HCT116 (cell line): Measurements from ENCODE around the gene SYT7. TPM values are rescaled to one million over a fixed set of nuclear protein-coding genes. Genes with fewer than 3 reads are reported as not detected.

Experiments
- ATAC-seq: fragments of 200-7000 bp; cut with Tn5 transposase; 2 replicates; pipeline ENCODE4 v1.9.1; 2020; ENCODE audit warnings: mild to moderate bottlenecking, moderate library complexity
- BruUV-seq: library from RNA; stranded (reverse); fragments of 400-500 nt; replicated peaks from 2 replicates; lab custom pipeline; 2021; lab: Mats Ljungman, UMichigan
- CTCF ChIA-PET: fragments of 300-600 bp; sonication (Branson Sonifier 250); formaldehyde crosslinking; loops from one replicate; lab custom pipeline; 2021; ENCODE audit warnings: antibody characterized with exemption; lab: Charles Lee
- POLR2A ChIA-PET: fragments of 300-600, 350-600 bp; sonication (Branson Sonifier 250); formaldehyde crosslinking; loops from one replicate; lab custom pipeline; 2021; ENCODE audit warnings: antibody characterized with exemption; lab: Charles Lee
- RAD21 ChIA-PET, 2 experiments: fragments of 300-600 bp; sonication (Branson Sonifier 250); formaldehyde crosslinking; loops; one replicate each; lab custom pipeline; 2023; ENCODE audit warnings: low total read pairs in 2 of 2; ENCODE audit not compliant: uncharacterized antibody in 2 of 2, unreplicated experiment in 2 of 2, low non-redundant PET in 1 of 2; lab: Charles Lee
- DNase-seq: peaks from one replicate; pipeline ENCODE4 v3.0.0-alpha.2; 2010; ENCODE audit warnings: low read depth, low spot score
- H2AFZ ChIP-seq: fragments of 200-600 bp; shearing (Covaris generic), sonication (generic); 2 replicates; pipeline ENCODE4 v1.6.1; 2017; ENCODE audit warnings: low read depth, mixed run types, mixed read lengths, antibody characterized with exemption, low read length; ENCODE audit not compliant: poor library complexity, severe bottlenecking
- H3K27ac ChIP-seq: 2 replicates; pipeline ENCODE4 v1.5.1; 2012; ENCODE audit warnings: low read depth, low read length
- H3K27me3 ChIP-seq: fragments of 200-600 bp; sonication (generic); 2 replicates; pipeline ENCODE4 v1.6.1; 2016; ENCODE audit warnings: mixed run types, low read length, mixed read lengths; ENCODE audit not compliant: insufficient read depth
- H3K36me3 ChIP-seq, 2 experiments: fragments of 200-500 bp in 1 of 2; fragments of 200-600 bp in 1 of 2; sonication (Bioruptor generic) in 1 of 2; sonication (generic) in 1 of 2; 2 replicates each; pipeline versions ENCODE4 v1.5.1 to v1.6.1; 2014 to 2016; ENCODE audit warnings: low read length in 2 of 2, inconsistent platforms in 1 of 2, mixed read lengths in 1 of 2, mixed run types in 1 of 2; ENCODE audit not compliant: insufficient read depth in 2 of 2, control insufficient read depth in 1 of 2
- H3K4me1 ChIP-seq, 2 experiments: fragments of 200-600 bp in 1 of 2; sonication (generic) in 1 of 2; 2 replicates each; pipeline versions ENCODE4 v1.5.1 to v1.6.1; 2012 to 2017; ENCODE audit warnings: low read length in 2 of 2, inconsistent platforms in 1 of 2, mild to moderate bottlenecking in 1 of 2, mixed read lengths in 1 of 2, mixed run types in 1 of 2, moderate library complexity in 1 of 2; ENCODE audit not compliant: insufficient read depth in 2 of 2, control insufficient read depth in 1 of 2
- H3K4me2 ChIP-seq: fragments of 200-600 bp; sonication (generic); 2 replicates; pipeline ENCODE4 v1.6.1; 2017; ENCODE audit warnings: mixed run types, low read length, mixed read lengths
- H3K4me3 ChIP-seq, 2 experiments: fragments of 200-600 bp in 1 of 2; sonication (generic) in 1 of 2; replicated peaks in 1 of 2; 2 replicates each; pipeline ENCODE4 v1.5.1; 2011 to 2016; ENCODE audit warnings: low read length in 2 of 2, control low read depth in 1 of 2, low read depth in 1 of 2, mild to moderate bottlenecking in 1 of 2, mixed read lengths in 1 of 2, mixed run types in 1 of 2
- H3K79me2 ChIP-seq: fragments of 200-600 bp; sonication (generic); 2 replicates; pipeline ENCODE4 v1.6.1; 2017; ENCODE audit warnings: mild to moderate bottlenecking, mixed run types, low read length, moderate library complexity, mixed read lengths; ENCODE audit not compliant: insufficient read depth
- H3K9ac ChIP-seq: fragments of 200-600 bp; sonication (generic); 2 replicates; pipeline ENCODE4 v1.6.1; 2016; ENCODE audit warnings: low read length, mixed read lengths
- H3K9me2 ChIP-seq: fragments of 200-600 bp; sonication (generic), shearing (Covaris generic); 2 replicates; pipeline ENCODE4 v1.6.1; 2017; ENCODE audit warnings: mixed run types, mild to moderate bottlenecking, moderate library complexity; ENCODE audit not compliant: insufficient read depth
- H3K9me3 ChIP-seq, 2 experiments: fragments of 200-500 bp in 1 of 2; fragments of 200-600 bp in 1 of 2; sonication (Bioruptor generic) in 1 of 2; sonication (generic) in 1 of 2; 2 replicates each; pipeline ENCODE4 v1.6.1; 2014 to 2017; ENCODE audit warnings: low read length in 2 of 2, mixed read lengths in 2 of 2, inconsistent platforms in 1 of 2, low read depth in 1 of 2, mild to moderate bottlenecking in 1 of 2, mixed run types in 1 of 2, moderate library complexity in 1 of 2; ENCODE audit not compliant: control insufficient read depth in 1 of 2, insufficient read depth in 1 of 2
- H4K20me1 ChIP-seq: fragments of 200-600 bp; sonication (generic), shearing (Covaris generic); 2 replicates; pipeline ENCODE4 v1.6.1; 2017; ENCODE audit warnings: mixed run types, mild to moderate bottlenecking, moderate library complexity; ENCODE audit not compliant: insufficient read depth
- CEBPB ChIP-seq: IDR thresholded peaks from 2 replicates; pipeline ENCODE4 v1.6.1; 2012; ENCODE audit warnings: low read depth
- EGR1 ChIP-seq: IDR thresholded peaks from 2 replicates; pipeline ENCODE4 v1.6.1; 2012; ENCODE audit warnings: low read depth
- EZH2phosphoT487 ChIP-seq: fragments of 200-600 bp; IDR thresholded peaks from 2 replicates; pipeline ENCODE4 v1.6.1; 2018; ENCODE audit warnings: antibody characterized with exemption, borderline replicate concordance
- FOSL1 ChIP-seq: IDR thresholded peaks from 2 replicates; pipeline ENCODE4 v1.6.1; 2012; ENCODE audit warnings: low read depth
- POLR2A ChIP-seq: IDR thresholded peaks from 2 replicates; pipeline ENCODE4 v1.7.0; 2011; ENCODE audit warnings: borderline replicate concordance; ENCODE audit not compliant: insufficient read depth, insufficient read length; ENCODE audit errors: extremely low read depth
- POLR2AphosphoS5 ChIP-seq: IDR thresholded peaks from 2 replicates; pipeline ENCODE4 v1.6.1; 2011; ENCODE audit warnings: mild to moderate bottlenecking, low read depth, low read length, moderate library complexity
- RAD21 ChIP-seq: IDR thresholded peaks from 2 replicates; pipeline ENCODE4 v1.6.1; 2012; ENCODE audit warnings: low read depth, mild to moderate bottlenecking
- SIN3A ChIP-seq: IDR thresholded peaks from 2 replicates; pipeline ENCODE4 v1.6.1; 2012; ENCODE audit warnings: low read depth
- SP1 ChIP-seq: IDR thresholded peaks from 2 replicates; pipeline ENCODE4 v1.6.1; 2012; ENCODE audit warnings: low read depth
- SRF ChIP-seq: IDR thresholded peaks from 2 replicates; pipeline ENCODE4 v1.6.1; 2012; ENCODE audit warnings: low read depth
- ZFX ChIP-seq: fragments of 450-650 bp; IDR thresholded peaks from 2 replicates; pipeline ENCODE4 v1.6.1; 2017
- intact Hi-C: fragments of 100-400 bp; cut with micrococcal nuclease; formaldehyde crosslinking; loops from 2 replicates; pipeline ENCODE4 v1.10.0; 2022
- total RNA-seq: library from RNA; stranded (reverse); gene quantifications from one replicate; pipeline ENCODE4 v1.2.1, GENCODE V29; 2021; ENCODE audit not compliant: unreplicated experiment
- TF ChIP-seq, protein P1 (sequence below): IDR thresholded peaks from 2 replicates; pipeline ENCODE4 v1.6.1; 2012; ENCODE audit warnings: low read depth
- TF ChIP-seq, protein P2 (sequence below): IDR thresholded peaks from 2 replicates; pipeline ENCODE4 v1.6.1; 2011; ENCODE audit warnings: mild to moderate bottlenecking, low read length, moderate library complexity; ENCODE audit not compliant: insufficient replicate concordance; ENCODE audit errors: extremely low read depth
- TF ChIP-seq, protein P3 (sequence below): IDR thresholded peaks from 2 replicates; pipeline ENCODE4 v1.6.1; 2012

Gene SYT7
- total RNA-seq, 1 experiment from 2014 or later = 27.4 TPM

DNA sequence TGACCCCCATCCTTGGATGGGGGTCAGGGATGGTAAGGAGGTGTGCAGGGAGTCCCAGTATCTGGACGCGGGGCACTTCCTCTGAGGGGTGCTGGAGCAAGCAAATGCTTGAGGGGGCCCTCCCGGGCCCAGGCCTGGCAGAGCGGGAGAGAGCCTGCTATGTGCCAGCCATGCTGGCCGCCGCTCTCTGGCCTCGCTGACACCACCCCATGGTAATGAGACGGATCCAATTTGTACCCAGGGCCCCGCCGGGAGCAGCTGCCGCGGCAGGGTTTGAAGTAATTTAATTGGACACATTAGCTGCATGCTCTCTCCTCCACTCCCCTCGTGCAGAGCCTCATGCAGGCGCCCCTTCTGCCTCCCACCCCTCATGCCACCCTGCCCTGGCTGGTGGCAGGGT lies 6.3 kb downstream of the SYT7 start:
- intact Hi-C loops = no loop called here
- Histone ChIP-seq H2AFZ (no peak overlapping the region), H3K36me3 (no peaks in the 10 kb centered on the region), H3K4me2 (no peak overlapping the region), H3K79me2 (peaks cover 20% of the 10 kb centered on the region; the same call in 1 of the 2 replicates), H3K9me2 (no peaks in the 10 kb centered on the region), H3K27me3 (no peaks in the 10 kb centered on the region), H4K20me1 (no peaks in the 10 kb centered on the region), H3K4me1 (peaks cover 9 to 10% of the 10 kb centered on the region in 2 experiments; a peak in 3 of 4 replicates), H3K9ac (no peak overlapping the region), H3K27ac (no peak overlapping the region), H3K9me3 (no peaks in the 10 kb centered on the region), H3K4me3 (no peak overlapping the region)
- RAD21 ChIA-PET = no interaction called here
- no TSS peak for BruUV-seq
- CTCF ChIA-PET = interaction anchor here (0.9 to 1.1 kb wide), 2 partner anchors 43 to 130 kb away, joined by 3 read pairs; no protein-coding TSS in a partner anchor
- POLR2A ChIA-PET = no interaction called here
- TF ChIP-seq EGR1 (no peak), RAD21 (no peak), ZFX (no peak), SP1 (no peak), SRF (no peak), CEBPB (no peak), POLR2A (no peak), POLR2AphosphoS5 (no peak), EZH2phosphoT487 (no peak), FOSL1 (no peak), SIN3A (no peak)
- TF ChIP-seq, protein P1, sequence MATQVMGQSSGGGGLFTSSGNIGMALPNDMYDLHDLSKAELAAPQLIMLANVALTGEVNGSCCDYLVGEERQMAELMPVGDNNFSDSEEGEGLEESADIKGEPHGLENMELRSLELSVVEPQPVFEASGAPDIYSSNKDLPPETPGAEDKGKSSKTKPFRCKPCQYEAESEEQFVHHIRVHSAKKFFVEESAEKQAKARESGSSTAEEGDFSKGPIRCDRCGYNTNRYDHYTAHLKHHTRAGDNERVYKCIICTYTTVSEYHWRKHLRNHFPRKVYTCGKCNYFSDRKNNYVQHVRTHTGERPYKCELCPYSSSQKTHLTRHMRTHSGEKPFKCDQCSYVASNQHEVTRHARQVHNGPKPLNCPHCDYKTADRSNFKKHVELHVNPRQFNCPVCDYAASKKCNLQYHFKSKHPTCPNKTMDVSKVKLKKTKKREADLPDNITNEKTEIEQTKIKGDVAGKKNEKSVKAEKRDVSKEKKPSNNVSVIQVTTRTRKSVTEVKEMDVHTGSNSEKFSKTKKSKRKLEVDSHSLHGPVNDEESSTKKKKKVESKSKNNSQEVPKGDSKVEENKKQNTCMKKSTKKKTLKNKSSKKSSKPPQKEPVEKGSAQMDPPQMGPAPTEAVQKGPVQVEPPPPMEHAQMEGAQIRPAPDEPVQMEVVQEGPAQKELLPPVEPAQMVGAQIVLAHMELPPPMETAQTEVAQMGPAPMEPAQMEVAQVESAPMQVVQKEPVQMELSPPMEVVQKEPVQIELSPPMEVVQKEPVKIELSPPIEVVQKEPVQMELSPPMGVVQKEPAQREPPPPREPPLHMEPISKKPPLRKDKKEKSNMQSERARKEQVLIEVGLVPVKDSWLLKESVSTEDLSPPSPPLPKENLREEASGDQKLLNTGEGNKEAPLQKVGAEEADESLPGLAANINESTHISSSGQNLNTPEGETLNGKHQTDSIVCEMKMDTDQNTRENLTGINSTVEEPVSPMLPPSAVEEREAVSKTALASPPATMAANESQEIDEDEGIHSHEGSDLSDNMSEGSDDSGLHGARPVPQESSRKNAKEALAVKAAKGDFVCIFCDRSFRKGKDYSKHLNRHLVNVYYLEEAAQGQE = no peak
- TF ChIP-seq, protein P2, sequence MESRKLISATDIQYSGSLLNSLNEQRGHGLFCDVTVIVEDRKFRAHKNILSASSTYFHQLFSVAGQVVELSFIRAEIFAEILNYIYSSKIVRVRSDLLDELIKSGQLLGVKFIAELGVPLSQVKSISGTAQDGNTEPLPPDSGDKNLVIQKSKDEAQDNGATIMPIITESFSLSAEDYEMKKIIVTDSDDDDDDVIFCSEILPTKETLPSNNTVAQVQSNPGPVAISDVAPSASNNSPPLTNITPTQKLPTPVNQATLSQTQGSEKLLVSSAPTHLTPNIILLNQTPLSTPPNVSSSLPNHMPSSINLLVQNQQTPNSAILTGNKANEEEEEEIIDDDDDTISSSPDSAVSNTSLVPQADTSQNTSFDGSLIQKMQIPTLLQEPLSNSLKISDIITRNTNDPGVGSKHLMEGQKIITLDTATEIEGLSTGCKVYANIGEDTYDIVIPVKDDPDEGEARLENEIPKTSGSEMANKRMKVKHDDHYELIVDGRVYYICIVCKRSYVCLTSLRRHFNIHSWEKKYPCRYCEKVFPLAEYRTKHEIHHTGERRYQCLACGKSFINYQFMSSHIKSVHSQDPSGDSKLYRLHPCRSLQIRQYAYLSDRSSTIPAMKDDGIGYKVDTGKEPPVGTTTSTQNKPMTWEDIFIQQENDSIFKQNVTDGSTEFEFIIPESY = no peak
- TF ChIP-seq, protein P3, sequence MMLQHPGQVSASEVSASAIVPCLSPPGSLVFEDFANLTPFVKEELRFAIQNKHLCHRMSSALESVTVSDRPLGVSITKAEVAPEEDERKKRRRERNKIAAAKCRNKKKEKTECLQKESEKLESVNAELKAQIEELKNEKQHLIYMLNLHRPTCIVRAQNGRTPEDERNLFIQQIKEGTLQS = no peak
- no peak for DNase-seq
- ATAC-seq = no peak
